DND-41 (cell line): ENCODE results near the gene KIRREL2.

Experiments used
- EZH2 ChIP-seq: IDR thresholded peaks from 3 replicates; pipeline ENCODE4 v1.6.1; 2012; ENCODE audit warnings: borderline replicate concordance, low read depth, mild to moderate bottlenecking, moderate library complexity, low read length, inconsistent platforms; ENCODE audit not compliant: severe bottlenecking
- TF ChIP-seq, protein P1 (sequence below): IDR thresholded peaks from 2 replicates; pipeline ENCODE4 v1.5.1; 2012; ENCODE audit warnings: borderline replicate concordance, low read length, moderate library complexity, mild to moderate bottlenecking; ENCODE audit not compliant: poor library complexity, severe bottlenecking; ENCODE audit errors: extremely low read depth

DNA sequence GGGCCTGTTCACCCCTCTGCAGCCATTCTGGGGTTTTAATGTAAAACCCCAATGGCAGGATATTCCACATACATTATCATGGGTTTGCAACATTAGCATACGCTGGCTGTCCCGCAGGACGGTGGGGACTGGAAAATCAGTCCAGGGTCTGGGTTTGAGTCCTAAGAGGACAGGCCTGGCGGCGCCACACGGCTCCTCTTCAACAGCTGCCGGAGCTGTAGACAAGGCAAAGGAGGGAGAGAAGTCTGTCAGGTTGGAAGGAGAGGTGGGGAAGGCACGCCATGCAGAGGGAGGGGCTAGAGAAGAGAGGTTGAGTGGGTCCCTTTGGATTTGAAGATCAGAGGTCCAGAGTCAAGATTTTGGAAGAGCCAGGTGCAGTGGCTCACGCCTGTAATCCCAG lies 31.7 kb downstream of the KIRREL2 start:
- TF ChIP-seq, protein P1, sequence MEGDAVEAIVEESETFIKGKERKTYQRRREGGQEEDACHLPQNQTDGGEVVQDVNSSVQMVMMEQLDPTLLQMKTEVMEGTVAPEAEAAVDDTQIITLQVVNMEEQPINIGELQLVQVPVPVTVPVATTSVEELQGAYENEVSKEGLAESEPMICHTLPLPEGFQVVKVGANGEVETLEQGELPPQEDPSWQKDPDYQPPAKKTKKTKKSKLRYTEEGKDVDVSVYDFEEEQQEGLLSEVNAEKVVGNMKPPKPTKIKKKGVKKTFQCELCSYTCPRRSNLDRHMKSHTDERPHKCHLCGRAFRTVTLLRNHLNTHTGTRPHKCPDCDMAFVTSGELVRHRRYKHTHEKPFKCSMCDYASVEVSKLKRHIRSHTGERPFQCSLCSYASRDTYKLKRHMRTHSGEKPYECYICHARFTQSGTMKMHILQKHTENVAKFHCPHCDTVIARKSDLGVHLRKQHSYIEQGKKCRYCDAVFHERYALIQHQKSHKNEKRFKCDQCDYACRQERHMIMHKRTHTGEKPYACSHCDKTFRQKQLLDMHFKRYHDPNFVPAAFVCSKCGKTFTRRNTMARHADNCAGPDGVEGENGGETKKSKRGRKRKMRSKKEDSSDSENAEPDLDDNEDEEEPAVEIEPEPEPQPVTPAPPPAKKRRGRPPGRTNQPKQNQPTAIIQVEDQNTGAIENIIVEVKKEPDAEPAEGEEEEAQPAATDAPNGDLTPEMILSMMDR, result no peak
- TF ChIP-seq EZH2, result no peak
